ENCODE data around the gene LRRC8A.

LRRC8A gene

DNA sequence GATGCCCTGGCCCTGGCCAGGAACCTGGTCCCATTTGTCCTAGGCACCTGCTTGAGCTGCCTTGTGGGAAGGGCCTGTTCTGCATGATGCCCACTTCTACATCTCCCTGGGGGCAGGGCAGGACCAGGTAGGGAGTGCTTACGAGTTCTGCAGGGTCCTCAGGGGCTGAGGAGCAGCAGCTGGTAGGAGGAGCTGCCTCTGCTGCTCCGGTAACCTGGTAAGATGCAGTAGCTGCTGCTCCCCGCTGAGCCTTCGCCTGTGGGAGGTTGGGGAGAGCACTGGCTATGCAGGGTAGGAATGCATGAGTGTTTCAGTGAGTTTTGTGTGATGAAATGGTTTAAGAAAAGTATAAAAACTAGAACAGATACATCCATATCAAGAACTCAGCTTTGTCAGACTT, 13.6 kb downstream of the LRRC8A start:
- H3K9me3 ChIP-seq (ENCODE audit: insufficient read depth, low read depth, low read length) = no peaks in the 10 kb centered on the region
- H3K36me3 ChIP-seq (ENCODE audit: insufficient read depth, low read length) = no peaks in the 10 kb centered on the region; the same call in 1 of the 2 replicates
- no peak for TF ChIP-seq EZH2phosphoT487 (IDR thresholded peaks at IDR 0.05; ENCODE audit: borderline replicate concordance)
- TF ChIP-seq, protein P1, sequence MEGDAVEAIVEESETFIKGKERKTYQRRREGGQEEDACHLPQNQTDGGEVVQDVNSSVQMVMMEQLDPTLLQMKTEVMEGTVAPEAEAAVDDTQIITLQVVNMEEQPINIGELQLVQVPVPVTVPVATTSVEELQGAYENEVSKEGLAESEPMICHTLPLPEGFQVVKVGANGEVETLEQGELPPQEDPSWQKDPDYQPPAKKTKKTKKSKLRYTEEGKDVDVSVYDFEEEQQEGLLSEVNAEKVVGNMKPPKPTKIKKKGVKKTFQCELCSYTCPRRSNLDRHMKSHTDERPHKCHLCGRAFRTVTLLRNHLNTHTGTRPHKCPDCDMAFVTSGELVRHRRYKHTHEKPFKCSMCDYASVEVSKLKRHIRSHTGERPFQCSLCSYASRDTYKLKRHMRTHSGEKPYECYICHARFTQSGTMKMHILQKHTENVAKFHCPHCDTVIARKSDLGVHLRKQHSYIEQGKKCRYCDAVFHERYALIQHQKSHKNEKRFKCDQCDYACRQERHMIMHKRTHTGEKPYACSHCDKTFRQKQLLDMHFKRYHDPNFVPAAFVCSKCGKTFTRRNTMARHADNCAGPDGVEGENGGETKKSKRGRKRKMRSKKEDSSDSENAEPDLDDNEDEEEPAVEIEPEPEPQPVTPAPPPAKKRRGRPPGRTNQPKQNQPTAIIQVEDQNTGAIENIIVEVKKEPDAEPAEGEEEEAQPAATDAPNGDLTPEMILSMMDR (conservative IDR thresholded peaks at IDR 0.05; ENCODE audit: low read length) = no peak
- H3K4me3 ChIP-seq (ENCODE audit: low read length, poor library complexity, severe bottlenecking) = no peak overlapping the region
- H2AFZ ChIP-seq (ENCODE audit: low read length) = no peak overlapping the region
- no peaks in the 10 kb centered on the region for H4K20me1 ChIP-seq (ENCODE audit: insufficient read depth, low read length, poor library complexity, severe bottlenecking)
- H3F3A ChIP-seq (ENCODE audit: low read depth) = no peaks in the 10 kb centered on the region
- no peak overlapping the region for H3K9ac ChIP-seq (ENCODE audit: low read depth, low read length, poor library complexity, severe bottlenecking)
- peaks cover 16% of the 10 kb centered on the region for H3K4me1 ChIP-seq (ENCODE audit: insufficient read depth, low read length, poor library complexity, severe bottlenecking)
- no peak overlapping the region for H3K4me2 ChIP-seq (ENCODE audit: low read depth, low read length, poor library complexity, severe bottlenecking)
- no peaks in the 10 kb centered on the region for H3K79me2 ChIP-seq (ENCODE audit: insufficient read depth, low read length)
- no peaks in the 10 kb centered on the region for H3K27me3 ChIP-seq (ENCODE audit: insufficient read depth, low read length, poor library complexity, severe bottlenecking)
- H3K9me2 ChIP-seq (replicated peaks; ENCODE audit: low read depth, low read length) = no peaks in the 10 kb centered on the region

DNA sequence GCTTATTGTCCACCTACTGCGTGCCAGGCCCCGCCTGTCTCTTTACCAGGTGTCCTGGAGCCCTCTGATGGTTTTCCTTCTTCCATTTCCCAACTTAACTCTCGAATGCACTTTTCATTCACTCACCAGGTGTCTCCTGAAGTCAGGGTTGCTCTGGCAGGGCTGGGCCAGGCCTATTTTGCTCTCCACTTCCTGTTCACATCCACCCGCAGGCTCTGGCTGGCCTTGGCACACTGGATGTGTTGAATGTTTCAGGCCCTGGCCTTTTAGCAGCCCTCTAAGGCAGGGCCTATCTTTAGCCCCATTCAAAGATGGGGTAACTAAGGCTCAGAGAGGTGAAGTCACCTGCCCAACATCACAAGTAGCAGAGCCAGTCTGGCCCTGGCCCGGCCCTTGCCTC, 16.4 kb downstream of the LRRC8A start:
- H3K4me2 ChIP-seq (ENCODE audit: low read depth, low read length, poor library complexity, severe bottlenecking) = no peak overlapping the region
- no peaks in the 10 kb centered on the region for H3K27me3 ChIP-seq (ENCODE audit: insufficient read depth, low read length, poor library complexity, severe bottlenecking)
- H3K9me2 ChIP-seq (replicated peaks; ENCODE audit: low read depth, low read length) = no peaks in the 10 kb centered on the region
- H3K4me3 ChIP-seq (ENCODE audit: low read length, poor library complexity, severe bottlenecking) = no peak overlapping the region
- H3K36me3 ChIP-seq (ENCODE audit: insufficient read depth, low read length) = no peaks in the 10 kb centered on the region
- H3F3A ChIP-seq (ENCODE audit: low read depth) = no peaks in the 10 kb centered on the region
- peaks cover 32% of the 10 kb centered on the region for H3K4me1 ChIP-seq (ENCODE audit: insufficient read depth, low read length, poor library complexity, severe bottlenecking)
- no peak for TF ChIP-seq EZH2phosphoT487 (IDR thresholded peaks at IDR 0.05; ENCODE audit: borderline replicate concordance)
- TF ChIP-seq, protein P1 (conservative IDR thresholded peaks at IDR 0.05; ENCODE audit: low read length) = no peak
- no peak overlapping the region for H3K9ac ChIP-seq (ENCODE audit: low read depth, low read length, poor library complexity, severe bottlenecking)
- H3K9me3 ChIP-seq (ENCODE audit: insufficient read depth, low read depth, low read length) = no peaks in the 10 kb centered on the region
- no peaks in the 10 kb centered on the region for H4K20me1 ChIP-seq (ENCODE audit: insufficient read depth, low read length, poor library complexity, severe bottlenecking)
- no peak overlapping the region for H2AFZ ChIP-seq (ENCODE audit: low read length)
- peaks cover 9% of the 10 kb centered on the region; the same call in 1 of the 2 replicates for H3K79me2 ChIP-seq (ENCODE audit: insufficient read depth, low read length)

DNA sequence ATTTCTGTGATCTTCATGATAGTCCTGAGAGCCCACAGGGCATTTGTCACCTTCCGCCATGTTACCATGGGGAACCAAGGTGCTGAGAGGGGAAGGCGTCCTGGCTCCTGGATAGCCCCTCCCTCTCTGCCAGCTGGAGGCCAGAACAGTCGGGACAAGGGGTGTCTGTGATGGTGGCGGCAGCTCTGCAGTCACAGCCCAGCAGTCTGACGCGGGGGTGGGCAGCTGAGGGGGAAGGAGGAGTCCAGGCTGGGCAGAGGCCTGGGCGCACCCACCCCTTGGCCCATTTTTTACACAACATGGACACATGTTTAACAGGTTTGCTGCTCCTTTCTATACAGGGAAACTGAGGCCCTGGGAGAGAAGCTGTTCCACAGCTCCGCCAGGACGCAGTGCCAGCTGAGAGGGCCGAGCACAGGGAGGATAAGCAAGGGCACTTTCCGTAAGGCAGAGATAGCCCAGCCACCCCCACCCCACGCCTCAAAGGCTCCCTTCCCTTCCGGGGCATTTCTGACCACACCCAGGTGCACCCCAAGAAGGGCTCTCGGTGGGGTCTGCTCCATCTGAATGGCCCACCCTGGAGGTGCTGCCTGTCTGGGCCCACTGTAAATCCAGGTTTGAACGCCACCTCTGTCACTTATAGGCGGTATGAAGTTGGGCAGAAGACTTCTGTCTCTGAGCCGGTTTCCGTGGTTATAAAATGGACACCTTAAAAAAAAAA, 17.1 kb downstream of the LRRC8A start:
- Histone ChIP-seq H3F3A (ENCODE audit: low read depth) (no peaks in the 10 kb centered on the region), H2AFZ (ENCODE audit: low read length) (no peak overlapping the region), H3K4me1 (ENCODE audit: insufficient read depth, low read length, poor library complexity, severe bottlenecking) (peaks cover 32% of the 10 kb centered on the region), H4K20me1 (ENCODE audit: insufficient read depth, low read length, poor library complexity, severe bottlenecking) (no peaks in the 10 kb centered on the region), H3K9me2 (replicated peaks; ENCODE audit: low read depth, low read length) (no peaks in the 10 kb centered on the region), H3K9me3 (ENCODE audit: insufficient read depth, low read depth, low read length) (no peaks in the 10 kb centered on the region), H3K79me2 (ENCODE audit: insufficient read depth, low read length) (peaks cover 9% of the 10 kb centered on the region; the same call in 1 of the 2 replicates), H3K9ac (ENCODE audit: low read depth, low read length, poor library complexity, severe bottlenecking) (peak overlapping the region; percentile 59), H3K4me2 (ENCODE audit: low read depth, low read length, poor library complexity, severe bottlenecking) (peak overlapping the region; percentile 46), H3K27me3 (ENCODE audit: insufficient read depth, low read length, poor library complexity, severe bottlenecking) (no peaks in the 10 kb centered on the region), H3K36me3 (ENCODE audit: insufficient read depth, low read length) (no peaks in the 10 kb centered on the region), H3K4me3 (ENCODE audit: low read length, poor library complexity, severe bottlenecking) (no peak overlapping the region)
- TF ChIP-seq, protein P1 (conservative IDR thresholded peaks at IDR 0.05; ENCODE audit: low read length) = no peak
- no peak for TF ChIP-seq EZH2phosphoT487 (IDR thresholded peaks at IDR 0.05; ENCODE audit: borderline replicate concordance)
